ENCODE measurements around the gene CXorf38.

GRCh38 chrX:40687169-40687568 lies 39.8 kb upstream of the CXorf38 start:
- no peak for TF ChIP-seq POLR2A (IDR thresholded peaks at IDR 0.05)
- TF ChIP-seq CTCF (IDR thresholded peaks at IDR 0.05) = no peak

Data from esophagus squamous epithelium (tissue), 4 donors.